Measurements from ENCODE around the gene ARFGAP1. TPM values are rescaled to one million over a fixed set of nuclear protein-coding genes. Genes with fewer than 3 reads are reported as not detected.

The ARFGAP1 gene
- total RNA-seq, 1 donor from 2014 or later, result 44.7 TPM

DNA sequence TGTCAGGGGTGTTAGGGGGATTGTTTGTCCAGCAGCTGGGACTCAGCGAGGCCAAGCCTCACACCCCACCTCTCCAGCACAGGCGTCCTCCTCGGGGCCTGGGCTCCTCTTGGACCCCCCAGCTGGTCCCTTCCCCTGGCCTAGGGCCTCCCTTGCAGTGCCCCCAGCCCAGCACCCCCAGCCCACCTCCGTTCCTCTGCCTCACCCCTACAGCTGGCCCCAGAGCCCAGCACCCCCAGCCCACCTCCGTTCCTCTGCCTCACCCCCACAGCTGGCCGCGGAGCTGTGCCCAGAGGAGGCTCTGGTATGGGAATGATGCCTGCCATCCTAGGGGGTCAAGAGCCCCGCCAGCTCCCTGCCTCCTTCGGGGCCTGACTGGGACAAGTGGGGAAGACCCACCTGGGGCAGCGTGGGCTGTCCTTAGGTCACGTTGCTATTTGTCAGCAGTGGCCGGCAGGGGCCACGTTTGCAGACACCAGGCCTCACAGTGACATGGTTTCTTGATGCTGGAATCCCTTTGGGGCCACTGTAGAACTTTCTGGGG lies 12.4 kb downstream of the ARFGAP1 start:
- DNase-seq (ENCODE audit: extremely low spot score in 2 of 2), result no peak
- Histone ChIP-seq H3K36me3 (peaks cover 0 to 63% of the 10 kb centered on the region in 2 donors), H3K27ac (no peak overlapping the region), H3K4me3 (no peak overlapping the region), H3K4me1 (no peaks in the 10 kb centered on the region), H3K27me3 (no peaks in the 10 kb centered on the region), H3K9me3 (no peaks in the 10 kb centered on the region)
- TF ChIP-seq POLR2A (IDR thresholded peaks at IDR 0.05) (no peak), POLR2AphosphoS5 (IDR thresholded peaks at IDR 0.05; ENCODE audit: insufficient read depth in 1 of 2, low read depth in 1 of 2) (no peak)
- TF ChIP-seq, protein P1, sequence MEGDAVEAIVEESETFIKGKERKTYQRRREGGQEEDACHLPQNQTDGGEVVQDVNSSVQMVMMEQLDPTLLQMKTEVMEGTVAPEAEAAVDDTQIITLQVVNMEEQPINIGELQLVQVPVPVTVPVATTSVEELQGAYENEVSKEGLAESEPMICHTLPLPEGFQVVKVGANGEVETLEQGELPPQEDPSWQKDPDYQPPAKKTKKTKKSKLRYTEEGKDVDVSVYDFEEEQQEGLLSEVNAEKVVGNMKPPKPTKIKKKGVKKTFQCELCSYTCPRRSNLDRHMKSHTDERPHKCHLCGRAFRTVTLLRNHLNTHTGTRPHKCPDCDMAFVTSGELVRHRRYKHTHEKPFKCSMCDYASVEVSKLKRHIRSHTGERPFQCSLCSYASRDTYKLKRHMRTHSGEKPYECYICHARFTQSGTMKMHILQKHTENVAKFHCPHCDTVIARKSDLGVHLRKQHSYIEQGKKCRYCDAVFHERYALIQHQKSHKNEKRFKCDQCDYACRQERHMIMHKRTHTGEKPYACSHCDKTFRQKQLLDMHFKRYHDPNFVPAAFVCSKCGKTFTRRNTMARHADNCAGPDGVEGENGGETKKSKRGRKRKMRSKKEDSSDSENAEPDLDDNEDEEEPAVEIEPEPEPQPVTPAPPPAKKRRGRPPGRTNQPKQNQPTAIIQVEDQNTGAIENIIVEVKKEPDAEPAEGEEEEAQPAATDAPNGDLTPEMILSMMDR (IDR thresholded peaks at IDR 0.05), result no peak
- intact Hi-C loops (cut with DNase I), result no loop called here

DNA sequence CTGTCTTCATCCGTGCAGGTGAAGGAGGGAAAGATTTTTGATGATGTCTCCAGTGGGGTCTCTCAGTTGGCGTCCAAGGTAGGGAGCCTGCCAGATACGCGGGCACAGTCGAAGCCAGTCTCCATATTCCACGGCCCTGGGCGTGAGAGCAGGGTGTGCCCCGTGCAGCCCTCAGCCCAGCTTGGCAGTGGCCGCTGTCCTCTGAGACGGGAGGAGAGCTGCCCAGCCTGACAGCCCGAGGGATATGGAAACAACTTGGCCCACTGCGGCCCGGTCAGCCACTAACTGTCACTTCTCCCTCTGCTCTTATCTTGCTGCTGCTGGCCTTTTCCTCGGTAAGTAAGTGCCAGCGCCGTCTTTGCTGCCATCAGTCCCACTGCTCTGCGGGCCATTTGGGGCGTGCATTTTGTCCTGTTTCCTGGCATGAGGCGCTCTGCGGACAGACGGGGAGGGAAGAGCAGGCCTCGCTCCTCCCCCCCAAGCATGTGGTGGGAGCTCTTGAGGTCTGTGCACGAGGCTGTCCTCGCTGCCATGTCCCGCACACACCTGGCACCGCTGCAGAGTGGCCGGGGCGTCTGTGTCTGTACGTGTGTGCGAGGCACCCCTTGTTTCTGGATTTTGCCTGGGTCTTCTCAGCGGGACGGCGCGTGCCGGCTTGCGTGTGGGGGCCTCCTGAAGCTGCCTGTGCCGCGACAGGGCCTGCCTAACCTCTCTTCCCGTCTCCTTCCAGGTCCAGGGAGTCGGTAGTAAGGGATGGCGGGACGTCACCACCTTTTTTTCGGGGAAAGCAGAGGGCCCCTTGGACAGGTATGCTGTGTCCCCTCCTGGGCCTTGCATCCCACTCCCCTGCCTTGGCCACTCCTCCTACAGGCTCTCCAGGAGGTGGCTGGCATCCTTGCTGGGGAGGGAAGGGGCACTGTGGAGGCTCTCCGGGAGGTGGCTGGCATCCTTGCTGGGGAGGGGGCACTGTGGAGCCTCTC lies 13.3 kb downstream of the ARFGAP1 start:
- Histone ChIP-seq H3K4me1 (no peaks in the 10 kb centered on the region), H3K27ac (no peak overlapping the region), H3K4me3 (no peak overlapping the region), H3K9me3 (no peaks in the 10 kb centered on the region), H3K27me3 (no peaks in the 10 kb centered on the region), H3K36me3 (peaks cover 0 to 54% of the 10 kb centered on the region in 2 donors)
- TF ChIP-seq, protein P1 (IDR thresholded peaks at IDR 0.05), result no peak
- TF ChIP-seq POLR2AphosphoS5 (IDR thresholded peaks at IDR 0.05; ENCODE audit: insufficient read depth in 1 of 2, low read depth in 1 of 2), result no peak
- no peak for TF ChIP-seq POLR2A (IDR thresholded peaks at IDR 0.05)
- intact Hi-C loops (cut with DNase I), result no loop called here
- DNase-seq (ENCODE audit: extremely low spot score in 2 of 2), result no peak

DNA sequence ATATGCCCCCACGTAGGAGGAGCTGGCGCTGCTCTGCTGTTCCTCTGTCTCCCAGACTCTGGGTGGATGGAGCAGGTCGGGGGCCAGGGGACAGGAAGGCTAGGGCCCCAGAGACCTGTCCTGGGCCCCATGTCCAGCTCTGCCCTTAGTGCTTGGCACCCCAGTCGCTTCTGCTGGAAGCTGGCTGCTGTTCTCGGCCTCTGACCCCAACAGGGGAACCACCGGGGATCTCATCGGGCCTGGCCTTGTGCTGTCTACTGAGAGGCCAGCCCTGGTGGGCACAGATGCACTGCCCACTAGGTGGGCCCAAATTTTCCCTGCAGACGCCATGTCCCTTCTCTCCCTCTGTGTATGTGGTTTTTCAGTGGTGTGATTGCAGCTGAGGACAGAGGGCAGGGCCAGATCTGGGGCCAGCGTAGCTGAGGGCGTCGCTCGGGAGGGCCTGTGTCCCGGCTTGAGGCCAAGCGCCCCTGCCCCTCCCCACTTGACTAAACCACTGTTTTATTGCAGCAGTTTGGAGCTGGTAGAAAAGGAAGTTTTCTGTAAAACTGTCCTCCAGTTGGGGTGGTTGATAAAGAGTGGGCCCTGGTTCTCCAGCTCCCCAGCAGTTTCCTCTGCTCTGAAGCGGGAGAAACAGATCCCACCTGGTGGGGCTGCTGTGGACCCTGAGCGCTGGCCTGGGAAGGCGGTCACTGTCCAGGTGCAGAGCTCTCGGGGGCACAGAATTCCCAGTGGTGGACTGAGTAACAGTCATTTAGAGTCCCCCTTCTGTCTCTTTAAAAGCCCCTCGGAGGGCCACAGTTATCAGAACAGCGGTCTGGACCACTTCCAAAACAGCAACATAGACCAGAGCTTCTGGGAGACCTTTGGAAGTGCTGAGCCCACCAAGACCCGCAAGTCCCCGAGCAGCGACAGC lies 14.4 kb downstream of the ARFGAP1 start:
- Histone ChIP-seq H3K4me1 (no peaks in the 10 kb centered on the region), H3K4me3 (no peak overlapping the region), H3K36me3 (peaks cover 0 to 43% of the 10 kb centered on the region in 2 donors), H3K27me3 (no peaks in the 10 kb centered on the region), H3K9me3 (no peaks in the 10 kb centered on the region), H3K27ac (no peak overlapping the region)
- TF ChIP-seq POLR2AphosphoS5 (IDR thresholded peaks at IDR 0.05; ENCODE audit: insufficient read depth in 1 of 2, low read depth in 1 of 2) (no peak), POLR2A (IDR thresholded peaks at IDR 0.05) (no peak)
- TF ChIP-seq, protein P1 (IDR thresholded peaks at IDR 0.05), result no peak
- intact Hi-C loops (cut with DNase I), result no loop called here
- DNase-seq (ENCODE audit: extremely low spot score in 2 of 2), result no peak

DNA sequence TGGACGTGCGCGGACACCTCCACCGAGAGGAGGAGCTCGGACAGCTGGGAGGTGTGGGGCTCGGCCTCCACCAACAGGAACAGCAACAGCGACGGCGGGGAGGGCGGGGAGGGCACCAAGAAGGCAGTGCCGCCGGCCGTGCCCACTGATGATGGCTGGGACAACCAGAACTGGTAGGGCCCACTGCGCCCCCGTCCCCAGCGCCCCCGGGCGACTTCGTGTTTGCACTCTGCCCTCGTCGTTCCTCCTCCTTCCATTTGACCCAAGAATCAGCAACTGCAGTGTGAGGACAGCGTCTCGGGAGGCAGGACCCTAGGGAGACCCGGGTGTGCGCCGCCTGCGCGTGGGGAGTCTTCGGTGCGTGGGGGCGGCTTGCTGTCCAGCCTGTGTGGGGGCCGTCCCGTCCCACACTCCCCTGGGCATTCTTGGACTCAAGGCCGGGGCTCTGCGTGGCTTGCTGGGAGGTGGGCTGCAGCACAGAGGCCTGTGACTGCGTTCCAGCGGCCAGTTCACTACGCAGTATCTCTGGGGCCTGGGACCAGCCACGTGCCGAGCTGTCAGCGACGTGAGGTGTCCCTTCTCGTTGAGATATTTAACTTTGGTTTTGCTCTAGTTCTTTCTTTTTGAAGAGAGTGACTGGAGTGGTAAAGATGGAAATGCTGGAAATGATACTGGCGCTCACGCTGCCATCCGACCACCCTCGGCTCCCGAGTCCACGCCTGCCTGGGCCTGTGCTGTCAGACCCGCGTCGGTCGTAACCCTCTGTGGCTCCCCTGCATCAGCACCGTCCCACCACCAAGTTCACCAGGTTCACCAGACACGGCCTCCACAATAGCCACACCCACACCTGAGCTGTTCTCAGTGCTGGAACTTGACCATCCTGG lies 15.3 kb downstream of the ARFGAP1 start:
- Histone ChIP-seq H3K27me3 (no peaks in the 10 kb centered on the region), H3K36me3 (peaks cover 0 to 36% of the 10 kb centered on the region in 2 donors), H3K4me1 (no peaks in the 10 kb centered on the region), H3K9me3 (no peaks in the 10 kb centered on the region), H3K4me3 (no peak overlapping the region), H3K27ac (no peak overlapping the region)
- no peak for TF ChIP-seq POLR2A (IDR thresholded peaks at IDR 0.05)
- TF ChIP-seq, protein P1 (IDR thresholded peaks at IDR 0.05), result no peak
- TF ChIP-seq POLR2AphosphoS5 (IDR thresholded peaks at IDR 0.05; ENCODE audit: insufficient read depth in 1 of 2, low read depth in 1 of 2), result no peak
- no peak for DNase-seq (ENCODE audit: extremely low spot score in 2 of 2)
- intact Hi-C loops (cut with DNase I), result no loop called here

All from vagina (tissue), 2 donors.